Hepatocyte (in vitro differentiated cells): Measurements from ENCODE around the gene RARG. TPM values are rescaled to one million over a fixed set of nuclear protein-coding genes. Genes with fewer than 3 reads are reported as not detected.
"Not testable (repeated sequence)": the region's sequence is repeated elsewhere in the genome, so short reads cannot be mapped to it uniquely, and the experiment has no call there.

Source experiments
- DNase-seq: peaks from one replicate; pipeline ENCODE4 v3.0.0-alpha.2; 2016; ENCODE audit warnings: low spot score
- H2AFZ ChIP-seq: fragments of 200-600 bp; sonication (generic); 2 replicates; pipeline ENCODE4 v1.6.0; 2016; ENCODE audit warnings: antibody characterized with exemption, mild to moderate bottlenecking
- H3K27ac ChIP-seq: fragments of 200-600 bp; sonication (generic); 2 replicates; pipeline ENCODE4 v1.5.1; 2016; ENCODE audit warnings: mild to moderate bottlenecking
- H3K27me3 ChIP-seq: fragments of 200-600 bp; sonication (generic); 2 replicates; pipeline ENCODE4 v1.6.1; 2016
- H3K36me3 ChIP-seq: fragments of 200-600 bp; sonication (generic); replicated peaks from 2 replicates; pipeline ENCODE4 v1.5.1; 2016; ENCODE audit warnings: low read depth; ENCODE audit not compliant: insufficient read depth
- H3K4me1 ChIP-seq: fragments of 200-600 bp; sonication (generic); 2 replicates; pipeline ENCODE4 v1.5.1; 2016; ENCODE audit warnings: mild to moderate bottlenecking, moderate library complexity; ENCODE audit not compliant: insufficient read depth
- H3K4me2 ChIP-seq: fragments of 200-600 bp; sonication (generic); 2 replicates; pipeline ENCODE4 v1.6.0; 2016
- H3K4me3 ChIP-seq: fragments of 200-600 bp; sonication (generic); 2 replicates; pipeline ENCODE4 v1.5.1; 2016; ENCODE audit warnings: mild to moderate bottlenecking
- H3K79me2 ChIP-seq: fragments of 200-600 bp; sonication (generic); 2 replicates; pipeline ENCODE4 v1.6.0; 2017; ENCODE audit warnings: mild to moderate bottlenecking
- H3K9me2 ChIP-seq: fragments of 200-600 bp; sonication (generic); replicated peaks from 2 replicates; pipeline ENCODE4 v1.6.0; 2017; ENCODE audit warnings: mild to moderate bottlenecking; ENCODE audit not compliant: insufficient read depth
- H3K9me3 ChIP-seq: fragments of 200-600 bp; sonication (generic); 2 replicates; pipeline ENCODE4 v1.5.1; 2016; ENCODE audit warnings: low read depth, mild to moderate bottlenecking
- H4K20me1 ChIP-seq: fragments of 200-600 bp; sonication (generic); 2 replicates; pipeline ENCODE4 v1.6.0; 2016; ENCODE audit warnings: mild to moderate bottlenecking; ENCODE audit not compliant: insufficient read depth, poor library complexity, severe bottlenecking
- EZH2 ChIP-seq: fragments of 200-600 bp; sonication (generic); IDR thresholded peaks from 2 replicates; pipeline ENCODE4 v1.6.1; 2016; ENCODE audit warnings: antibody characterized with exemption, mild to moderate bottlenecking, borderline replicate concordance
- EZH2phosphoT487 ChIP-seq: fragments of 200-600 bp; sonication (generic); IDR thresholded peaks from one replicate; pipeline ENCODE4 v1.6.1; 2018; ENCODE audit warnings: antibody characterized with exemption, mild to moderate bottlenecking, low read depth, moderate library complexity; ENCODE audit not compliant: unreplicated experiment, severe bottlenecking
- WGBS: methylation state at CpG from one replicate; pipeline ENCODE4 v1.1.6; 2016; ENCODE audit warnings: low lambda C conversion rate; ENCODE audit errors: missing lambda C conversion rate; 5-methylcytosine and 5-hydroxymethylcytosine counted together
- polyA plus RNA-seq: library from polyadenylated mRNA; unstranded; fragments of >200 nt; fragmentation: Nextera tagmentation; extraction: Ambion mirVana; gene quantifications from 2 replicates; pipeline ENCODE4 v1.2.1, GENCODE V29; 2016
- total RNA-seq: library from RNA; depleted of rRNA; stranded (reverse); fragments of >200 nt; gene quantifications from 2 replicates; pipeline ENCODE4 v1.2.3, GENCODE V29; 2014
- TF ChIP-seq, protein P1 (sequence below): fragments of 200-600 bp; sonication (generic); IDR thresholded peaks from 2 replicates; pipeline ENCODE4 v1.5.1; 2016; ENCODE audit warnings: antibody characterized with exemption, mild to moderate bottlenecking; ENCODE audit not compliant: poor library complexity

The RARG gene
- total and polyA plus RNA-seq, 2 experiments from 2014 or later = 20.9 to 28.1 TPM

GRCh38 chr12:53170215-53170614 lies 61.8 kb downstream of the RARG start:
- H3K9me3 ChIP-seq = no peaks in the 10 kb centered on the region
- H3K36me3 ChIP-seq = no peaks in the 10 kb centered on the region
- no peak overlapping the region for H3K4me3 ChIP-seq
- DNase-seq = no peak
- H3K4me1 ChIP-seq = peaks cover 8% of the 10 kb centered on the region
- peaks cover 3% of the 10 kb centered on the region for H3K79me2 ChIP-seq
- no peaks in the 10 kb centered on the region for H4K20me1 ChIP-seq
- WGBS = 90% methylated on average over 8 of the region's 8 CpGs
- TF ChIP-seq EZH2phosphoT487 = no peak
- TF ChIP-seq, protein P1, sequence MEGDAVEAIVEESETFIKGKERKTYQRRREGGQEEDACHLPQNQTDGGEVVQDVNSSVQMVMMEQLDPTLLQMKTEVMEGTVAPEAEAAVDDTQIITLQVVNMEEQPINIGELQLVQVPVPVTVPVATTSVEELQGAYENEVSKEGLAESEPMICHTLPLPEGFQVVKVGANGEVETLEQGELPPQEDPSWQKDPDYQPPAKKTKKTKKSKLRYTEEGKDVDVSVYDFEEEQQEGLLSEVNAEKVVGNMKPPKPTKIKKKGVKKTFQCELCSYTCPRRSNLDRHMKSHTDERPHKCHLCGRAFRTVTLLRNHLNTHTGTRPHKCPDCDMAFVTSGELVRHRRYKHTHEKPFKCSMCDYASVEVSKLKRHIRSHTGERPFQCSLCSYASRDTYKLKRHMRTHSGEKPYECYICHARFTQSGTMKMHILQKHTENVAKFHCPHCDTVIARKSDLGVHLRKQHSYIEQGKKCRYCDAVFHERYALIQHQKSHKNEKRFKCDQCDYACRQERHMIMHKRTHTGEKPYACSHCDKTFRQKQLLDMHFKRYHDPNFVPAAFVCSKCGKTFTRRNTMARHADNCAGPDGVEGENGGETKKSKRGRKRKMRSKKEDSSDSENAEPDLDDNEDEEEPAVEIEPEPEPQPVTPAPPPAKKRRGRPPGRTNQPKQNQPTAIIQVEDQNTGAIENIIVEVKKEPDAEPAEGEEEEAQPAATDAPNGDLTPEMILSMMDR = no peak
- TF ChIP-seq EZH2 = no peak
- no peaks in the 10 kb centered on the region for H3K9me2 ChIP-seq
- no peaks in the 10 kb centered on the region for H3K27me3 ChIP-seq
- no peak overlapping the region for H3K27ac ChIP-seq
- no peak overlapping the region for H3K4me2 ChIP-seq
- H2AFZ ChIP-seq = no peak overlapping the region

DNA sequence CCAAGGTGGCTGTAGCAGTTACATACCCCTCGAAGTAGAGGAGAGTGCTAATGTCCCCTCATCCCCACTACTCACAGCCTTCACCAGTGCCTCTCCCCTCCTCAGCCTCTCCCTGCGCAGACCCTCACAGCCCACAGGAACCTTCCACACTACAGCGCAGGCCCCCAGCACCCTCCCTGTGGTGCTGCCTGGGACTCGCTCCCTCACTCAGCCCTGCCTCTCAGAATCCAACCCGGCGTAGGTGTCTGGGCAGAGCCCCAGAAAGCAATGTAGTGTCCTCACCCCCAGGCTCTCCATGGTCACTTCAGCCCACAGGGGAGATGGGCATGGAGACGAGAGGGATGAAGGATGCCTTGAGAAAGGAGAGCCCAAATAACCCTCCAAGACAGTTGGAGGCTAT lies 62.4 kb downstream of the RARG start:
- Histone ChIP-seq H3K4me3 (no peak overlapping the region), H3K36me3 (no peaks in the 10 kb centered on the region), H3K4me1 (peaks cover 2% of the 10 kb centered on the region), H2AFZ (no peak overlapping the region), H3K4me2 (no peak overlapping the region), H3K27me3 (no peaks in the 10 kb centered on the region), H3K79me2 (peaks cover 3% of the 10 kb centered on the region), H4K20me1 (no peaks in the 10 kb centered on the region), H3K27ac (no peak overlapping the region), H3K9me3 (no peaks in the 10 kb centered on the region), H3K9me2 (no peaks in the 10 kb centered on the region)
- TF ChIP-seq, protein P1 = no peak
- no peak for TF ChIP-seq EZH2phosphoT487
- no peak for TF ChIP-seq EZH2
- DNase-seq = no peak
- WGBS = 92% methylated on average over 7 of the region's 7 CpGs

DNA sequence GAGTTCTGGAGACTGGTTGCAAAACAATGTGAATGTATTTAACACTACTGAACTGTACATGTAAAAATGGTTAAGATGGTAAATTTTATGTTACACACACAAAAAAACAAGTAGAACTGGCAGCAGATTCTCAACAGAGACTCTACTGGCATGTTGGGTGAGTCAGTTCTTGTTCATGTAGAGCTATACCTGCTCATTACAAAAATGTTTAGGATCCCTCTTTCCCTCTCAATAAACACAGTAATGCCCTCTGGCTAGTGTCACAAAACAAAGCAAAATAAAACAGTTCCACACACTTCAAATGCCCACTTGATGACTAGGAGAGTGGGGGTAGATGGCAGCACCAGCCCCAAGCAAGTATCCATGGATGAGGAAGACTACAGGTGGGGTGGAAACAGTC lies 65.2 kb downstream of the RARG start:
- Histone ChIP-seq H3K79me2 (no peaks in the 10 kb centered on the region), H4K20me1 (no peaks in the 10 kb centered on the region), H3K4me2 (no peak overlapping the region), H3K36me3 (no peaks in the 10 kb centered on the region), H2AFZ (no peak overlapping the region), H3K9me3 (no peaks in the 10 kb centered on the region), H3K4me1 (no peaks in the 10 kb centered on the region), H3K27ac (no peak overlapping the region), H3K4me3 (no peak overlapping the region), H3K9me2 (no peaks in the 10 kb centered on the region), H3K27me3 (no peaks in the 10 kb centered on the region)
- no peak for DNase-seq
- TF ChIP-seq EZH2 (no peak), EZH2phosphoT487 (no peak)
- TF ChIP-seq, protein P1 = no peak

GRCh38 chr12:53163008-53163407 lies 69.0 kb downstream of the RARG start:
- DNase-seq, H3K27ac ChIP-seq, H3K36me3 ChIP-seq, H3K9me2 ChIP-seq, H3K4me2 ChIP-seq, H3K79me2 ChIP-seq, H4K20me1 ChIP-seq, H3K9me3 ChIP-seq, H3K27me3 ChIP-seq, H2AFZ ChIP-seq, H3K4me1 ChIP-seq, H3K4me3 ChIP-seq: not testable (repeated sequence)
- WGBS = 94% methylated on average over 2 of the region's 2 CpGs
